Lung (tissue), 12 donors: Measurements from ENCODE around the gene TAS2R38. TPM values are rescaled to one million over a fixed set of nuclear protein-coding genes. Genes with fewer than 3 reads are reported as not detected.

ENCODE experiments used
- ATAC-seq: fragments of 200-7000 bp; cut with Tn5 transposase; one replicate; pipeline ENCODE4 v1.9.1; 2020; ENCODE audit warnings: moderate number of reproducible peaks; ENCODE audit not compliant: insufficient read depth, low FRiP score
- DNase-seq, 3 donors: peaks; one replicate each; pipeline ENCODE4 v3.0.0-alpha.2; 2013 to 2017
- H3K27ac ChIP-seq, 2 donors: one replicate each; pipeline ENCODE4 v1.5.1; 2013; ENCODE audit warnings: mild to moderate bottlenecking in 2 of 2, moderate library complexity in 2 of 2, control low read depth in 1 of 2, inconsistent platforms in 1 of 2, low read depth in 1 of 2, low read length in 1 of 2
- H3K27me3 ChIP-seq, 3 donors: one replicate each; pipeline ENCODE4 v1.5.1; 2013; ENCODE audit warnings: low read length in 2 of 3; ENCODE audit not compliant: control insufficient read depth in 3 of 3, insufficient read depth in 3 of 3
- H3K36me3 ChIP-seq, 4 donors: one replicate each; pipeline ENCODE4 v1.5.1; 2013; ENCODE audit warnings: low read length in 4 of 4, mild to moderate bottlenecking in 1 of 4, moderate library complexity in 1 of 4; ENCODE audit not compliant: control insufficient read depth in 4 of 4, insufficient read depth in 4 of 4
- H3K4me1 ChIP-seq, 5 donors: one replicate each; pipeline ENCODE4 v1.5.1; 2013; ENCODE audit warnings: low read length in 5 of 5, mild to moderate bottlenecking in 2 of 5, moderate library complexity in 1 of 5; ENCODE audit not compliant: control insufficient read depth in 5 of 5, insufficient read depth in 5 of 5
- H3K4me3 ChIP-seq: one replicate; pipeline ENCODE4 v1.5.1; 2013; ENCODE audit warnings: mild to moderate bottlenecking, control low read depth, moderate library complexity
- H3K9ac ChIP-seq, 2 donors: one replicate each; pipeline ENCODE4 v1.5.1; 2013; ENCODE audit warnings: low read length in 2 of 2, control low read depth in 1 of 2; ENCODE audit not compliant: insufficient read depth in 1 of 2
- H3K9me3 ChIP-seq, 4 donors: one replicate each; pipeline ENCODE4 v1.5.1; 2013; ENCODE audit warnings: low read length in 3 of 4, mild to moderate bottlenecking in 1 of 4, moderate library complexity in 1 of 4; ENCODE audit not compliant: control insufficient read depth in 4 of 4, insufficient read depth in 3 of 4
- CTCF ChIP-seq: IDR thresholded peaks from 2 replicates; pipeline ENCODE4 v1.5.1; 2012; ENCODE audit warnings: mild to moderate bottlenecking; ENCODE audit errors: control extremely low read depth, extremely low read depth
- WGBS, 2 donors: extraction: QIAGEN DNeasy Blood & Tissue Kit; methylation state at CpG; one replicate each; pipeline ENCODE4 v1.1.7; 2013; 5-methylcytosine and 5-hydroxymethylcytosine counted together
- polyA plus RNA-seq, 2 donors: library from polyadenylated mRNA; stranded (reverse); fragments of 200-250 nt; gene quantifications; one replicate each; pipeline ENCODE4 v1.2.1, GENCODE V29; 2013
- total RNA-seq, 2 donors: library from RNA; depleted of rRNA in 1 of 2; stranded (reverse); fragments of >200 nt in 1 of 2; gene quantifications; one replicate each; pipeline ENCODE4 v1.2.1, GENCODE V29; 2014 to 2021
- donor health status: control.
- donor health status: control.
- donor health status: Bipolar disorder and iron deficiency.
- donor health status: healthy.
- donor health status: DM: yes; HTN: yes; CAD: no.

TAS2R38 gene
- total and polyA plus RNA-seq, 4 donors, result not detected

GRCh38 chr7:141952461-141952860, 21.1 kb downstream of the TAS2R38 start:
- Histone ChIP-seq H3K4me3 (no peak overlapping the region), H3K27me3 (no peaks in the 10 kb centered on the region), H3K4me1 (no peaks in the 10 kb centered on the region), H3K9me3 (peaks cover 0 to 2% (median 0%) of the 10 kb centered on the region in 4 donors), H3K9ac (no peak overlapping the region), H3K27ac (no peak overlapping the region), H3K36me3 (no peaks in the 10 kb centered on the region)
- DNase-seq (no peak), ATAC-seq (no peak)
- 87 to 100% methylated on average over 1 of the region's 1 CpG for WGBS, 2 donors
- no peak for TF ChIP-seq CTCF

GRCh38 chr7:141950806-141951205, 22.8 kb downstream of the TAS2R38 start:
- Histone ChIP-seq H3K9ac (no peak overlapping the region), H3K27ac (no peak overlapping the region), H3K9me3 (peaks cover 0 to 2% (median 0%) of the 10 kb centered on the region in 4 donors), H3K4me3 (no peak overlapping the region), H3K4me1 (no peaks in the 10 kb centered on the region), H3K27me3 (no peaks in the 10 kb centered on the region), H3K36me3 (no peaks in the 10 kb centered on the region)
- WGBS, 2 donors, result 47 to 70% methylated on average over 1 of the region's 1 CpG
- ATAC-seq (no peak), DNase-seq (no peak)
- no peak for TF ChIP-seq CTCF

- H3K4me1 ChIP-seq, result no peaks in the 10 kb centered on the region
- no peak overlapping the region for H3K4me3 ChIP-seq
- DNase-seq, result no peak
- H3K36me3 ChIP-seq, result no peaks in the 10 kb centered on the region
- no peak for ATAC-seq
- H3K27me3 ChIP-seq, result no peaks in the 10 kb centered on the region
- no peak for TF ChIP-seq CTCF
- peaks cover 0 to 2% (median 0%) of the 10 kb centered on the region in 4 donors for H3K9me3 ChIP-seq
- H3K27ac ChIP-seq, result no peak overlapping the region
- 81 to 86% methylated on average over 3 of the region's 3 CpGs for WGBS, 2 donors
- no peak overlapping the region for H3K9ac ChIP-seq
Measured at GRCh38 chr7:141949911-141950310, 23.7 kb downstream of the TAS2R38 start.

DNA sequence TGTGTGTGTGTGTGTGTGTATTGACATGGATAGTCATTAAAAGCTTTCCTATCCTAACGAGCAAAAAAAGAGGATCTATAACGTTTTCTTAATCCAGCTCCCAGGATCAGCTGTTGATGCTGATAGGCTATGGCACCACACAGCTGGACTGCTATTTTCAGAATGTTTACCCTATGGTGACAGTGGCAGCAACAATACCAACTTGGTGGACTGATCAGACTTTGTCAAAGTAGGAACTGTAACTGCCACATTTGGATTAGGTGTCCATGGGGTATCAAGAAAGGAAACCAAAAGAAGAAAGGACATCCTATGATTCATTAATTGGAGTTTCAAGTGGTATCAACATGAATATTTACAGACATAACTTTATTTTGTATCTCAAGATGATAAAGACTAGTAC, 24.1 kb downstream of the TAS2R38 start:
- ATAC-seq (no peak), DNase-seq (no peak)
- Histone ChIP-seq H3K4me1 (no peaks in the 10 kb centered on the region), H3K27ac (no peak overlapping the region), H3K27me3 (no peaks in the 10 kb centered on the region), H3K9ac (no peak overlapping the region), H3K9me3 (peaks cover 0 to 2% (median 0%) of the 10 kb centered on the region in 4 donors), H3K4me3 (no peak overlapping the region), H3K36me3 (no peaks in the 10 kb centered on the region)
- no peak for TF ChIP-seq CTCF
- WGBS, 2 donors, result 34 to 50% methylated on average over 2 of the region's 2 CpGs
